Esophagus squamous epithelium (tissue), 4 donors: ENCODE data around the gene LBHD2.

Source experiments
- POLR2A ChIP-seq, 4 donors: fragments of 450-650 bp; IDR thresholded peaks; one replicate each; pipeline ENCODE4 v1.6.1; 2017; ENCODE audit warnings: antibody characterized with exemption in 4 of 4, mild to moderate bottlenecking in 4 of 4, moderate library complexity in 3 of 4
- TF ChIP-seq, protein P1 (sequence below), 6 experiments: fragments of 450-650 bp in 4 of 6; fragments of 200-600 bp in 2 of 6; sonication (generic) in 2 of 6; IDR thresholded peaks; one replicate each; pipeline ENCODE4 v1.5.1; 2016 to 2019; ENCODE audit warnings: antibody characterized with exemption in 6 of 6, mild to moderate bottlenecking in 4 of 6, moderate library complexity in 4 of 6

GRCh38 chr14:103043257-103044015, 40.6 kb upstream of the LBHD2 start:
- TF ChIP-seq, protein P1, sequence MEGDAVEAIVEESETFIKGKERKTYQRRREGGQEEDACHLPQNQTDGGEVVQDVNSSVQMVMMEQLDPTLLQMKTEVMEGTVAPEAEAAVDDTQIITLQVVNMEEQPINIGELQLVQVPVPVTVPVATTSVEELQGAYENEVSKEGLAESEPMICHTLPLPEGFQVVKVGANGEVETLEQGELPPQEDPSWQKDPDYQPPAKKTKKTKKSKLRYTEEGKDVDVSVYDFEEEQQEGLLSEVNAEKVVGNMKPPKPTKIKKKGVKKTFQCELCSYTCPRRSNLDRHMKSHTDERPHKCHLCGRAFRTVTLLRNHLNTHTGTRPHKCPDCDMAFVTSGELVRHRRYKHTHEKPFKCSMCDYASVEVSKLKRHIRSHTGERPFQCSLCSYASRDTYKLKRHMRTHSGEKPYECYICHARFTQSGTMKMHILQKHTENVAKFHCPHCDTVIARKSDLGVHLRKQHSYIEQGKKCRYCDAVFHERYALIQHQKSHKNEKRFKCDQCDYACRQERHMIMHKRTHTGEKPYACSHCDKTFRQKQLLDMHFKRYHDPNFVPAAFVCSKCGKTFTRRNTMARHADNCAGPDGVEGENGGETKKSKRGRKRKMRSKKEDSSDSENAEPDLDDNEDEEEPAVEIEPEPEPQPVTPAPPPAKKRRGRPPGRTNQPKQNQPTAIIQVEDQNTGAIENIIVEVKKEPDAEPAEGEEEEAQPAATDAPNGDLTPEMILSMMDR (IDR thresholded peaks at IDR 0.05), result no peak
- TF ChIP-seq POLR2A (IDR thresholded peaks at IDR 0.05), result no peak
